B cell (primary cell): Measurements from ENCODE around the gene ZNF681. TPM values are rescaled to one million over a fixed set of nuclear protein-coding genes. Genes with fewer than 3 reads are reported as not detected.

ENCODE experiments used
- ATAC-seq: fragments of 200-7000 bp; cut with Tn5 transposase; one replicate; pipeline ENCODE4 v1.10.0; 2021; ENCODE audit warnings: low read depth, mild to moderate bottlenecking, moderate number of reproducible peaks, moderate library complexity
- CTCF ChIA-PET: fragments of 350-600 bp; sonication (Branson Sonifier 250); formaldehyde crosslinking; loops from one replicate; lab custom pipeline; 2021; ENCODE audit warnings: antibody characterized with exemption, inconsistent platforms; lab: Charles Lee
- POLR2A ChIA-PET: fragments of 350-600 bp; sonication (Branson Sonifier 250); formaldehyde crosslinking; loops from one replicate; lab custom pipeline; 2021; ENCODE audit warnings: antibody characterized with exemption; lab: Charles Lee
- DNase-seq: peaks from one replicate; pipeline ENCODE4 v3.0.0; 2013
- H2AFZ ChIP-seq: 2 replicates; pipeline ENCODE4 v1.6.1; 2012; ENCODE audit warnings: mild to moderate bottlenecking, low read depth, low read length; ENCODE audit not compliant: insufficient read depth, poor library complexity, severe bottlenecking
- H3K27ac ChIP-seq, 2 donors: 1 replicate in 1 of 2; 2 replicates in 1 of 2; pipeline ENCODE4 v1.5.1; 2012 to 2013; ENCODE audit warnings: low read length in 2 of 2, mild to moderate bottlenecking in 2 of 2, moderate library complexity in 1 of 2
- H3K27me3 ChIP-seq, 4 experiments: fragments of 200-600 bp in 1 of 4; sonication (generic) in 1 of 4; replicated peaks in 1 of 4; 1 replicate in 2 of 4; 2 replicates in 2 of 4; pipeline versions ENCODE4 v1.6.1 to v1.7.0; 2013 to 2016; ENCODE audit warnings: low read length in 3 of 4, mild to moderate bottlenecking in 2 of 4, mixed read lengths in 1 of 4, moderate library complexity in 1 of 4; ENCODE audit not compliant: insufficient read depth in 4 of 4, control insufficient read depth in 3 of 4; ENCODE audit errors: control extremely low read depth in 1 of 4
- H3K36me3 ChIP-seq, 2 experiments: replicated peaks in 1 of 2; 1 replicate in 1 of 2; 2 replicates in 1 of 2; pipeline versions ENCODE4 v1.6.1 to v1.7.1; 2013; ENCODE audit warnings: low read length in 1 of 2; ENCODE audit not compliant: insufficient read depth in 2 of 2, control insufficient read depth in 1 of 2; ENCODE audit errors: control extremely low read depth in 1 of 2, extremely low read depth in 1 of 2
- H3K4me1 ChIP-seq, 2 donors: fragments of 200-600 bp in 1 of 2; sonication (generic) in 1 of 2; 1 replicate in 1 of 2; 2 replicates in 1 of 2; pipeline versions ENCODE4 v1.5.1 to v1.6.1; 2013 to 2017; ENCODE audit warnings: low read length in 2 of 2; ENCODE audit not compliant: control insufficient read depth in 2 of 2, insufficient read depth in 2 of 2
- H3K4me2 ChIP-seq: replicated peaks from 2 replicates; pipeline ENCODE3; 2012; ENCODE audit warnings: mild to moderate bottlenecking, low read depth, low read length; ENCODE audit not compliant: poor library complexity, severe bottlenecking
- H3K4me3 ChIP-seq, 5 experiments: fragments of 200-600 bp in 1 of 5; sonication (generic) in 1 of 5; 1 replicate in 3 of 5; 2 replicates in 2 of 5; pipeline versions ENCODE4 v1.5.1 to v1.7.0; 2011 to 2016; ENCODE audit warnings: low read length in 4 of 5, mild to moderate bottlenecking in 4 of 5, low read depth in 2 of 5, control low read depth in 1 of 5, moderate library complexity in 1 of 5; ENCODE audit not compliant: insufficient read depth in 1 of 5; ENCODE audit errors: control extremely low read depth in 1 of 5, extremely low read depth in 1 of 5
- H3K79me2 ChIP-seq: fragments of 200-600 bp; sonication (generic); one replicate; pipeline ENCODE4 v1.6.0; 2016; ENCODE audit warnings: low read length; ENCODE audit not compliant: control insufficient read depth, insufficient read depth
- H3K9ac ChIP-seq: fragments of 200-600 bp; sonication (generic); 2 replicates; pipeline ENCODE4 v1.6.1; 2017; ENCODE audit warnings: mild to moderate bottlenecking, low read length, moderate library complexity
- H3K9me3 ChIP-seq, 3 donors: one replicate each; pipeline versions ENCODE4 v1.6.1 to v1.7.1; 2013; ENCODE audit warnings: low read length in 2 of 3; ENCODE audit not compliant: control insufficient read depth in 2 of 3, insufficient read depth in 1 of 3; ENCODE audit errors: control extremely low read depth in 1 of 3
- H4K20me1 ChIP-seq: 2 replicates; pipeline ENCODE4 v1.6.0; 2012; ENCODE audit warnings: mild to moderate bottlenecking, low read length; ENCODE audit not compliant: insufficient read depth, control insufficient read depth, poor library complexity, severe bottlenecking
- H3K27ac Mint-ChIP-seq: one replicate; pipeline ENCODE4 v1.8.0; 2021; ENCODE audit warnings: mixed read lengths
- H3K27me3 Mint-ChIP-seq: one replicate; pipeline ENCODE4 v1.8.0; 2021; ENCODE audit warnings: mixed read lengths
- H3K4me1 Mint-ChIP-seq: one replicate; pipeline ENCODE4 v1.8.0; 2021; ENCODE audit warnings: mixed read lengths
- H3K4me3 Mint-ChIP-seq: one replicate; pipeline ENCODE4 v1.8.0; 2021; ENCODE audit warnings: mixed read lengths
- H3K9me3 Mint-ChIP-seq: one replicate; pipeline ENCODE4 v1.8.0; 2022; ENCODE audit warnings: mixed read lengths; ENCODE audit not compliant: insufficient read depth
- EZH2 ChIP-seq: IDR thresholded peaks from 2 replicates; pipeline ENCODE4 v1.6.1; 2012; ENCODE audit warnings: borderline replicate concordance, low read depth, mild to moderate bottlenecking, moderate library complexity, low read length; ENCODE audit not compliant: insufficient read depth, poor library complexity, severe bottlenecking
- WGBS: methylation state at CpG from one replicate; pipeline ENCODE4 v1.1.5; 2013; ENCODE audit warnings: missing lambda C conversion rate; ENCODE audit not compliant: insufficient coverage; 5-methylcytosine and 5-hydroxymethylcytosine counted together
- intact Hi-C: fragments of 100-400 bp; cut with micrococcal nuclease; formaldehyde crosslinking; loops from one replicate; pipeline ENCODE4 v1.10.0; 2022
- polyA plus RNA-seq: library from polyadenylated mRNA; depleted of rRNA; stranded (reverse); fragments of >200 nt; gene quantifications from 2 replicates; pipeline ENCODE4 v1.2.3, GENCODE V29; 2012
- total RNA-seq, 2 donors: library from RNA; stranded (reverse); fragments of 120-200 nt in 1 of 2; gene quantifications; 1 replicate in 1 of 2; 2 replicates in 1 of 2; pipeline versions ENCODE4 v1.2.3 to v1.2.4, GENCODE V29; 2013 to 2022
- TF ChIP-seq, protein P1 (sequence below): fragments of 200-600 bp; IDR thresholded peaks from one replicate; pipeline ENCODE4 v1.8.0; 2022; ENCODE audit warnings: antibody characterized with exemption, mild to moderate bottlenecking

ZNF681 gene
- total and polyA plus RNA-seq, 2 donors (not counting 1 experiment from before 2014, with no cell fraction given), result 1.1 to 8.5 TPM

DNA sequence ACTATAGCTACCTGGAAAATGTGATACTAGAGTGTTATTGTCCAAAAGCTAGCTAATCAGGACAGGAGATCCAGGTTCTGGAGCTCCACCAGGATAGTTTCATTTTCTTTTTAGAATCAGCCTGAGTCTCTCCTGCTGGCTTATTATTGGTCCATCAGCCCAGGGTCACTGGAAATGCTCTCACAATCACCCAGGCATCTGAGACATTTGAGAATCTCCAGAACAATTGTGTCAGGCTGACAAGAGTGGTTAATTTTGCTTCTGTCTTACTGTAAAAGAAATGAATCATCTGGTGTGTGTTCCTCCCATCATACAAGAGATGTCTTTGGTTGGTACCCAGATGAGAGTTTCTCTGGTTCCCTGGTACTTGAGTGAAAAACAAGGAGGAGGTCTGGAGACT, 43.6 kb upstream of the ZNF681 start:
- H3K4me3 Mint-ChIP-seq, result no peak overlapping the region
- DNase-seq (no peak), ATAC-seq (no peak)
- ChIA-PET CTCF (interaction anchor here (0.6 kb wide), 1 partner anchor 35 kb away, joined by 5 read pairs; no protein-coding TSS in a partner anchor), POLR2A (no interaction called here)
- no peaks in the 10 kb centered on the region for H4K20me1 ChIP-seq
- no peak overlapping the region for H3K27ac Mint-ChIP-seq
- intact Hi-C loops, result no loop called here
- peaks cover 4% of the 10 kb centered on the region for H3K79me2 ChIP-seq
- H3K27me3 Mint-ChIP-seq, result no peaks in the 10 kb centered on the region
- peaks cover 22% of the 10 kb centered on the region for H3K4me1 Mint-ChIP-seq
- H3K4me3 ChIP-seq, result no peak overlapping the region
- H3K4me1 ChIP-seq, result peaks cover 20 to 25% of the 10 kb centered on the region in 2 donors
- H3K9me3 Mint-ChIP-seq, result peaks cover 3% of the 10 kb centered on the region
- H3K27me3 ChIP-seq, result no peaks in the 10 kb centered on the region
- no peak overlapping the region for H3K4me2 ChIP-seq
- H3K27ac ChIP-seq, result no peak overlapping the region
- no peak for TF ChIP-seq EZH2
- TF ChIP-seq, protein P1, sequence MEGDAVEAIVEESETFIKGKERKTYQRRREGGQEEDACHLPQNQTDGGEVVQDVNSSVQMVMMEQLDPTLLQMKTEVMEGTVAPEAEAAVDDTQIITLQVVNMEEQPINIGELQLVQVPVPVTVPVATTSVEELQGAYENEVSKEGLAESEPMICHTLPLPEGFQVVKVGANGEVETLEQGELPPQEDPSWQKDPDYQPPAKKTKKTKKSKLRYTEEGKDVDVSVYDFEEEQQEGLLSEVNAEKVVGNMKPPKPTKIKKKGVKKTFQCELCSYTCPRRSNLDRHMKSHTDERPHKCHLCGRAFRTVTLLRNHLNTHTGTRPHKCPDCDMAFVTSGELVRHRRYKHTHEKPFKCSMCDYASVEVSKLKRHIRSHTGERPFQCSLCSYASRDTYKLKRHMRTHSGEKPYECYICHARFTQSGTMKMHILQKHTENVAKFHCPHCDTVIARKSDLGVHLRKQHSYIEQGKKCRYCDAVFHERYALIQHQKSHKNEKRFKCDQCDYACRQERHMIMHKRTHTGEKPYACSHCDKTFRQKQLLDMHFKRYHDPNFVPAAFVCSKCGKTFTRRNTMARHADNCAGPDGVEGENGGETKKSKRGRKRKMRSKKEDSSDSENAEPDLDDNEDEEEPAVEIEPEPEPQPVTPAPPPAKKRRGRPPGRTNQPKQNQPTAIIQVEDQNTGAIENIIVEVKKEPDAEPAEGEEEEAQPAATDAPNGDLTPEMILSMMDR, result no peak
- no peaks in the 10 kb centered on the region for H3K36me3 ChIP-seq
- no peak overlapping the region for H3K9ac ChIP-seq
- H3K9me3 ChIP-seq, result peaks cover 0 to 4% (median 0%) of the 10 kb centered on the region in 3 donors
- H2AFZ ChIP-seq, result no peak overlapping the region

DNA sequence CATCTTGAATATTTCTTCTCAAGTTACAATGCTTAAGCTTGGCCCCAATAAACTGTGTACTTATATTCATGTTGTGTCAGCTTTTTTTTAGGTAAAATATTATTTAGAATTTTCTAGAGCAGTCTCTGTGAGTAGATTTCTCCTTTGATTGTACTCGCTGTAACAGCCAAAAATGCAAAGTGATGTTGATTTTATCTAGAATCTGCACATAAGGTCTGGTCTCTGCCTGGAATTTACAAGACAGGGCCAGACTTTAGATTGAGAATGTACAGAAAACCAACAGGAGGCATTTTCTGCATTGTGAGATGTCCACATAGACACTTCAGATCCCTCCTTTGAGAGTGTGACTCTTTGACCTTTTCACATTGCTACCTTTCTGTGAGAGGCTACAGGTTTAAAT, 43.1 kb upstream of the ZNF681 start:
- no peak overlapping the region for H2AFZ ChIP-seq
- H3K27ac ChIP-seq, result no peak overlapping the region
- H3K79me2 ChIP-seq, result peaks cover 5% of the 10 kb centered on the region
- TF ChIP-seq, protein P1, result no peak
- no peak for TF ChIP-seq EZH2
- no peaks in the 10 kb centered on the region for H4K20me1 ChIP-seq
- Mint-ChIP-seq H3K27ac (no peak overlapping the region), H3K4me3 (no peak overlapping the region), H3K4me1 (peaks cover 22% of the 10 kb centered on the region), H3K27me3 (no peaks in the 10 kb centered on the region), H3K9me3 (peaks cover 3% of the 10 kb centered on the region)
- peaks cover 20 to 25% of the 10 kb centered on the region in 2 donors for H3K4me1 ChIP-seq
- ChIA-PET POLR2A (no interaction called here), CTCF (no interaction called here)
- H3K4me2 ChIP-seq, result no peak overlapping the region
- intact Hi-C loops, result no loop called here
- no peak overlapping the region for H3K4me3 ChIP-seq
- H3K36me3 ChIP-seq, result no peaks in the 10 kb centered on the region
- 100% methylated on average over 1 of the region's 1 CpG for WGBS
- peaks cover 0 to 8% (median 0%) of the 10 kb centered on the region in 3 donors for H3K9me3 ChIP-seq
- no peak overlapping the region for H3K9ac ChIP-seq
- no peaks in the 10 kb centered on the region for H3K27me3 ChIP-seq
- DNase-seq (no peak), ATAC-seq (no peak)
